Mammary epithelial cell (primary cell): ENCODE measurements around the gene CFAP74.

ENCODE experiments used
- CTCF ChIP-seq, 2 donors: IDR thresholded peaks in 1 of 2; conservative IDR thresholded peaks in 1 of 2; 2 replicates each; pipeline ENCODE4 v1.5.1; 2011 to 2012; ENCODE audit warnings: inconsistent platforms in 2 of 2, low read length in 2 of 2, mild to moderate bottlenecking in 2 of 2, control low read depth in 1 of 2, low read depth in 1 of 2; ENCODE audit not compliant: insufficient read depth in 1 of 2; ENCODE audit errors: extremely low read depth in 1 of 2
- EZH2 ChIP-seq: IDR thresholded peaks from 2 replicates; pipeline ENCODE4 v1.6.1; 2012; ENCODE audit warnings: low read length, inconsistent platforms, borderline replicate concordance

GRCh38 chr1:1972976-1973715 is 30.4 kb downstream of the CFAP74 start:
- TF ChIP-seq CTCF (conservative IDR thresholded peaks at IDR 0.05 in 1 of 2, IDR thresholded peaks at IDR 0.05 in 1 of 2; ENCODE audit: extremely low read depth in 1 of 2, insufficient read depth in 1 of 2, low read depth in 1 of 2, low read length in 2 of 2) (no peak), EZH2 (no peak)
